Cardiac muscle cell (in vitro differentiated cells and primary cell): Measurements from ENCODE around the gene NFX1. TPM values are rescaled to one million over a fixed set of nuclear protein-coding genes. Genes with fewer than 3 reads are reported as not detected.

Source experiments
- DNase-seq, 2 donors: peaks; one replicate each; pipeline versions ENCODE4 v3.0.0 to v3.0.0-alpha.2; 2010 to 2017; ENCODE audit warnings: low read depth in 1 of 2, low spot score in 1 of 2
- H3K27ac ChIP-seq: fragments of 200-600 bp; sonication (generic); 2 replicates; pipeline ENCODE4 v1.5.1; 2016
- H3K27me3 ChIP-seq: fragments of 200-600 bp; sonication (generic); 2 replicates; pipeline ENCODE4 v1.6.0; 2016; ENCODE audit warnings: control low read depth
- H3K36me3 ChIP-seq: fragments of 200-600 bp; sonication (generic); 2 replicates; pipeline ENCODE4 v1.5.1; 2016; ENCODE audit warnings: control low read depth
- H3K4me1 ChIP-seq: fragments of 200-600 bp; sonication (generic); 2 replicates; pipeline ENCODE4 v1.8.1; 2017; ENCODE audit warnings: low read depth, mild to moderate bottlenecking, mixed run types
- H3K4me3 ChIP-seq: fragments of 200-600 bp; sonication (generic); 2 replicates; pipeline ENCODE4 v1.5.1; 2016; ENCODE audit warnings: mild to moderate bottlenecking
- H3K9me3 ChIP-seq: fragments of 200-600 bp; sonication (generic); 2 replicates; pipeline ENCODE4 v1.5.1; 2017; ENCODE audit warnings: low read depth, mild to moderate bottlenecking, control low read depth
- polyA plus RNA-seq: library from polyadenylated mRNA; unstranded; fragments of >200 nt; fragmentation: Nextera tagmentation; extraction: Ambion mirVana; gene quantifications from 2 replicates; pipeline ENCODE4 v1.2.1, GENCODE V29; 2016
- total RNA-seq: library from RNA; depleted of rRNA; stranded (reverse); fragments of >200 nt; gene quantifications from 2 replicates; pipeline ENCODE4 v1.2.3, GENCODE V29; 2016
- TF ChIP-seq, protein P1 (sequence below): IDR thresholded peaks from 2 replicates; pipeline ENCODE4 v1.5.1; 2012; ENCODE audit warnings: low read depth, mild to moderate bottlenecking, low read length

The NFX1 gene
- total and polyA plus RNA-seq, 2 experiments from 2014 or later = 19.3 to 29.9 TPM

DNA sequence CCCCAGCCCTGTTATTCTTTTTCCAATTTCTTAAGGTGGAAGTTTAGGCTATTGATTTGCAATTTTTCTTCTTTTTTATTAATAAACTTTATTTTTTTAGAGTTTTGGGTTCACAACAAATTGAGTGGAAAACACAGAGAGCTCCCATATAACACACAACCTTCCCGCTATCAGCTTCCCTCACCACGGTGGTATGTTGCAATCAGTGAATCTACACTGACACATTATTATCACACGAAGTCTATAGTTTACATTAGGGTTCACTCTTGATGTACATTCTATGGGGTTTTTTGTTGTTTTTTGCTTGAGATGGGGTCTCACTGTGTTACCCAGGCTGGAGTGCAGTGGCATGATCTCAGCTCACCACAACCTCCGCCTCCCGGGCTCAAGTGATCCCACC, 4.8 kb upstream of the NFX1 start:
- H3K4me3 ChIP-seq = no peak overlapping the region
- no peaks in the 10 kb centered on the region for H3K27me3 ChIP-seq
- DNase-seq = no peak
- peaks cover 20% of the 10 kb centered on the region for H3K36me3 ChIP-seq
- no peaks in the 10 kb centered on the region for H3K4me1 ChIP-seq
- H3K27ac ChIP-seq = no peak overlapping the region
- H3K9me3 ChIP-seq = no peaks in the 10 kb centered on the region
- TF ChIP-seq, protein P1, sequence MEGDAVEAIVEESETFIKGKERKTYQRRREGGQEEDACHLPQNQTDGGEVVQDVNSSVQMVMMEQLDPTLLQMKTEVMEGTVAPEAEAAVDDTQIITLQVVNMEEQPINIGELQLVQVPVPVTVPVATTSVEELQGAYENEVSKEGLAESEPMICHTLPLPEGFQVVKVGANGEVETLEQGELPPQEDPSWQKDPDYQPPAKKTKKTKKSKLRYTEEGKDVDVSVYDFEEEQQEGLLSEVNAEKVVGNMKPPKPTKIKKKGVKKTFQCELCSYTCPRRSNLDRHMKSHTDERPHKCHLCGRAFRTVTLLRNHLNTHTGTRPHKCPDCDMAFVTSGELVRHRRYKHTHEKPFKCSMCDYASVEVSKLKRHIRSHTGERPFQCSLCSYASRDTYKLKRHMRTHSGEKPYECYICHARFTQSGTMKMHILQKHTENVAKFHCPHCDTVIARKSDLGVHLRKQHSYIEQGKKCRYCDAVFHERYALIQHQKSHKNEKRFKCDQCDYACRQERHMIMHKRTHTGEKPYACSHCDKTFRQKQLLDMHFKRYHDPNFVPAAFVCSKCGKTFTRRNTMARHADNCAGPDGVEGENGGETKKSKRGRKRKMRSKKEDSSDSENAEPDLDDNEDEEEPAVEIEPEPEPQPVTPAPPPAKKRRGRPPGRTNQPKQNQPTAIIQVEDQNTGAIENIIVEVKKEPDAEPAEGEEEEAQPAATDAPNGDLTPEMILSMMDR = no peak

DNA sequence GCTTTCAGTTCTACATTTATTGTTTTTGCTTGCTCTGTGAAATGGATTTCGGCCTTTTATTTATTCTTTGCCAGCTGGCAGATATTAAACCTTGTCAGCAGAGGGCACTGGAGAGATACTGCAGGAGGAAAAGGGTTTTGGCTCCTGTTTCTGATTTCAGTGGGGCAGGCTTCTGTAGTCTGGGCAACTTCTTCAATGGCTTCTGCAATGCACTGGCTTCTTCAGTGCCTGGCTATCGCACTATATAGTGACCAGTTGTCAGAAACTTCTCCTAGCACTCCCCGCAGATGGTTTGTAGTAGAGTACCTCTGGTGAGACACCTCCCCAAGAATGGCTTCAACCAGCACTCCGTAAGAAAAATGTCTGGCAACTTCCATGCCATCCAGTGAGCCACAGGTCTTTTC, 3.2 kb upstream of the NFX1 start:
- Histone ChIP-seq H3K27ac (no peak overlapping the region), H3K27me3 (no peaks in the 10 kb centered on the region), H3K9me3 (no peaks in the 10 kb centered on the region), H3K36me3 (peaks cover 6% of the 10 kb centered on the region), H3K4me3 (no peak overlapping the region), H3K4me1 (peaks cover 4% of the 10 kb centered on the region)
- TF ChIP-seq, protein P1 = peak; percentile 71
- DNase-seq = peak; percentile 64 to 79

DNA sequence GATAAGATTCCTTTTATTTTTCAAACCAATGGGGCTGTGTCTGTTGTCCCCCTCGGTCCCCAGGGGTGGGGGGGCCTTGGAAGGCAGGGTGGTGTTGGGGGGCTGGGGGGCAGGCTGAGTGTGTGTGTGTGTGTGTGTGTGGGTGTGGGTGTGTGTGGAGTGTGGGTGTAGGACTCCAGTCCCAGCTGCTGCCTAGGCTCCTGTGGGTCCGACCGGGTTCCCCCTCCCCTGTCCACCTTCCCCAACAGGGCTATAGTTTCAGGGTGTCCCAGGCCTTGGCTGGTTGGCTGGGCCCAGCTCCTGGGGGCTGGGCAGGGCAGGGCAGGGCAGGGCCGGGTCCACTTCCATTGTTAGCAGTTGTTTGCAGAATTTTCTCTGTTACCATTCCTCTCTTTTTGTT, 2.1 kb upstream of the NFX1 start:
- TF ChIP-seq, protein P1 = no peak
- Histone ChIP-seq H3K27ac (no peak overlapping the region), H3K36me3 (no peaks in the 10 kb centered on the region), H3K9me3 (no peaks in the 10 kb centered on the region), H3K4me1 (peaks cover 4% of the 10 kb centered on the region), H3K27me3 (no peaks in the 10 kb centered on the region), H3K4me3 (no peak overlapping the region)
- DNase-seq = no peak

DNA sequence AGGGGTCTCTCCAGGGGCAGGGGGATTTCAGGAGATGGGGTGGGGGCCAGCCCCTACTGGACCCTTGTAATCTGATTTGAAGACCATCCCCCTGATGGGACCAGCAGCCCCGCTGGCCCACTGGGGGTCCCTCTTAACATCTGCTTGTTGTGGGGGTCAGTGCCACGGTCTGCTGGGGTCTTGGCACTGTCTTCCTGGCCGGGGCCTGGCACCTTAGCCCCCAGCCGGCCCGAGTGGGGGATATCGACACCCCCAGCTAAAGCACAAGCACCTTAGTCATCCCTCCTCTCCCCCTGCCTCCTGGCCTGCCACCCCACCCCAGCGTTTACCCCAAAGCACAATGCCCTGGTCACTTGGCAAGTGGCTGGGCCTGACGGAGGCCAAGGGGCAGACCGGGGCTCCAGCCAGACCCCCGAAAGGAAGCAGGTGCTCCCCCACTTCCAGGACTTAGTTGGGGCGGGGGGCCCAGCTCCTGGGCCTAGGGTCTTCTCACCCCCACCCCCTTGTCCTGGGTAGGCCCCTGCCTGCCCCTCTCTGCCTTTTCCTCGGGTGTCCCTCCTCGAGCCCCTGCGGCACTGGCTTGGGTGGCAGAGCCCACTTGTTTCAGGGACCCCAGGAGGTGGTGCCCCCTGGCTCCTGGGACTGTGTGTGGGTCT, 1.4 kb upstream of the NFX1 start:
- Histone ChIP-seq H3K4me1 (peaks cover 4% of the 10 kb centered on the region), H3K36me3 (no peaks in the 10 kb centered on the region), H3K4me3 (no peak overlapping the region), H3K27me3 (no peaks in the 10 kb centered on the region), H3K27ac (peak overlapping the region; percentile 96), H3K9me3 (no peaks in the 10 kb centered on the region)
- DNase-seq = no peak
- TF ChIP-seq, protein P1 = no peak

DNA sequence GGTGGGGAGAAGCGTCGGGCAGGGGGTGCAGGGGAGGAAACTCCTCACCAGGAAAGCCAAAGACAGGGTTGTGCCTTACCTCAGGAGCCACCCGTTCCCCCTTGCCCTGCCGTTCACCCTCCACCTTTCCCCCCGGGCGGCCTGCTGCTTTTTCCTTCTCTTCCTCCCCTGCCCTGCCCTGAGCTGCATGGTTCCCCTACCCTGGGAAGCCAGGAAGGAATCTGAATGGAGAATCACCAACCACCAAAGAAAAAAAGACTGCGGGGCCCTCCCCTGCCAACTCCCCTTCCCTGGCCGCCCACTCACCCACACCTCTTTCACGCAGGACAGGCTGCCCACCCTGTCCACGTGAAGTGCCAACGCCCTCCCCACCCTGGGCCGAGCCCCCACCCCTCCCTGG, 820 bp upstream of the NFX1 start:
- TF ChIP-seq, protein P1 = no peak
- DNase-seq = peak in 1 of 2 donors; percentile 20
- Histone ChIP-seq H3K4me3 (peak overlapping the region; percentile 61), H3K9me3 (no peaks in the 10 kb centered on the region), H3K36me3 (no peaks in the 10 kb centered on the region), H3K27me3 (no peaks in the 10 kb centered on the region), H3K4me1 (peaks cover 4% of the 10 kb centered on the region), H3K27ac (peak overlapping the region; percentile 96)
